Stomach (tissue), 9 donors: Measurements from ENCODE around the gene PIGL. TPM values are rescaled to one million over a fixed set of nuclear protein-coding genes. Genes with fewer than 3 reads are reported as not detected.

Experiments used
- DNase-seq, 2 donors: peaks; one replicate each; pipeline versions ENCODE4 v3.0.0 to v3.0.0-alpha.2; 2013 to 2019
- H3K27ac ChIP-seq, 5 donors: fragments of 200-600 bp in 4 of 5; sonication (generic) in 4 of 5; one replicate each; pipeline ENCODE4 v1.5.1; 2013 to 2019; ENCODE audit warnings: mild to moderate bottlenecking in 1 of 5, moderate library complexity in 1 of 5
- H3K27me3 ChIP-seq, 3 donors: fragments of 200-600 bp; sonication (generic); one replicate each; pipeline ENCODE4 v1.5.1; 2017 to 2019; ENCODE audit warnings: mixed run types in 1 of 3
- H3K36me3 ChIP-seq, 4 donors: fragments of 200-600 bp; sonication (generic); 1 replicate in 3 of 4; 2 replicates in 1 of 4; pipeline ENCODE4 v1.5.1; 2016 to 2019
- H3K4me1 ChIP-seq, 4 donors: fragments of 200-600 bp; sonication (generic); one replicate each; pipeline ENCODE4 v1.5.1; 2016 to 2019
- H3K4me3 ChIP-seq, 4 donors: fragments of 200-600 bp; sonication (generic) in 3 of 4; one replicate each; pipeline ENCODE4 v1.5.1; 2016 to 2019; ENCODE audit warnings: mild to moderate bottlenecking in 1 of 4
- H3K9me3 ChIP-seq, 4 donors: fragments of 200-600 bp; sonication (generic); one replicate each; pipeline ENCODE4 v1.5.1; 2016 to 2019
- EP300 ChIP-seq: sonication (generic); formaldehyde crosslinking; IDR thresholded peaks from one replicate; pipeline ENCODE4 v1.6.1; 2017; ENCODE audit warnings: antibody characterized with exemption
- POLR2A ChIP-seq, 4 donors: fragments of 450-650 bp; IDR thresholded peaks; one replicate each; pipeline ENCODE4 v1.6.1; 2016; ENCODE audit warnings: antibody characterized with exemption in 4 of 4, control low read depth in 2 of 4, mild to moderate bottlenecking in 1 of 4, moderate library complexity in 1 of 4
- POLR2AphosphoS5 ChIP-seq, 3 donors: sonication (generic); formaldehyde crosslinking; IDR thresholded peaks; one replicate each; pipeline ENCODE4 v1.6.1; 2016; ENCODE audit warnings: antibody characterized with exemption in 3 of 3
- WGBS, 5 donors: extraction: QIAGEN DNeasy Blood & Tissue Kit in 3 of 5; methylation state at CpG; one replicate each; pipeline versions ENCODE4 v1.1.5 to v1.1.7; 2013 to 2018; 5-methylcytosine and 5-hydroxymethylcytosine counted together
- intact Hi-C: fragments of 100-400 bp; cut with DNase I; formaldehyde crosslinking; loops from one replicate; pipeline ENCODE4 v1.15.1; 2023; ENCODE audit warnings: low total_unique reads
- polyA plus RNA-seq, 3 donors: library from polyadenylated mRNA; stranded (reverse); fragments of 200-250 nt; gene quantifications; one replicate each; pipeline ENCODE4 v1.2.3, GENCODE V29; 2013
- total RNA-seq, 5 donors: library from RNA; depleted of rRNA; stranded (reverse); fragments of >200 nt; gene quantifications; one replicate each; pipeline versions ENCODE4 v1.1.0 to v1.2.3, GENCODE V29; 2014 to 2016
- TF ChIP-seq, protein P1 (sequence below), 7 experiments: fragments of 450-650 bp in 4 of 7; fragments of 200-600 bp in 3 of 7; sonication (generic) in 3 of 7; IDR thresholded peaks; one replicate each; pipeline ENCODE4 v1.5.1; 2016 to 2019; ENCODE audit warnings: antibody characterized with exemption in 7 of 7, control low read depth in 2 of 7, mild to moderate bottlenecking in 1 of 7
- donor health status: healthy with polysubstance abuse.
- donor health status: Bipolar disorder and iron deficiency.
- donor health status: healthy.

PIGL gene
- total and polyA plus RNA-seq, 8 donors = 5.8 to 72.3 (median 35.3) TPM

- 75 to 92% (median 91%) methylated on average over 7 of the region's 7 CpGs for WGBS, 5 donors
- Histone ChIP-seq H3K36me3 (peaks cover 0 to 4% (median 0%) of the 10 kb centered on the region in 4 donors), H3K27ac (no peak overlapping the region), H3K4me3 (no peak overlapping the region), H3K27me3 (no peaks in the 10 kb centered on the region), H3K9me3 (no peaks in the 10 kb centered on the region), H3K4me1 (peaks cover 0 to 4% (median 2%) of the 10 kb centered on the region in 4 donors)
- intact Hi-C loops = no loop called here
- DNase-seq = no peak
- TF ChIP-seq, protein P1, sequence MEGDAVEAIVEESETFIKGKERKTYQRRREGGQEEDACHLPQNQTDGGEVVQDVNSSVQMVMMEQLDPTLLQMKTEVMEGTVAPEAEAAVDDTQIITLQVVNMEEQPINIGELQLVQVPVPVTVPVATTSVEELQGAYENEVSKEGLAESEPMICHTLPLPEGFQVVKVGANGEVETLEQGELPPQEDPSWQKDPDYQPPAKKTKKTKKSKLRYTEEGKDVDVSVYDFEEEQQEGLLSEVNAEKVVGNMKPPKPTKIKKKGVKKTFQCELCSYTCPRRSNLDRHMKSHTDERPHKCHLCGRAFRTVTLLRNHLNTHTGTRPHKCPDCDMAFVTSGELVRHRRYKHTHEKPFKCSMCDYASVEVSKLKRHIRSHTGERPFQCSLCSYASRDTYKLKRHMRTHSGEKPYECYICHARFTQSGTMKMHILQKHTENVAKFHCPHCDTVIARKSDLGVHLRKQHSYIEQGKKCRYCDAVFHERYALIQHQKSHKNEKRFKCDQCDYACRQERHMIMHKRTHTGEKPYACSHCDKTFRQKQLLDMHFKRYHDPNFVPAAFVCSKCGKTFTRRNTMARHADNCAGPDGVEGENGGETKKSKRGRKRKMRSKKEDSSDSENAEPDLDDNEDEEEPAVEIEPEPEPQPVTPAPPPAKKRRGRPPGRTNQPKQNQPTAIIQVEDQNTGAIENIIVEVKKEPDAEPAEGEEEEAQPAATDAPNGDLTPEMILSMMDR (IDR thresholded peaks at IDR 0.05) = no peak
- TF ChIP-seq EP300 = no peak
These were observed 30.6 kb downstream of the PIGL start for GRCh38 chr17:16247586-16247984.

DNA sequence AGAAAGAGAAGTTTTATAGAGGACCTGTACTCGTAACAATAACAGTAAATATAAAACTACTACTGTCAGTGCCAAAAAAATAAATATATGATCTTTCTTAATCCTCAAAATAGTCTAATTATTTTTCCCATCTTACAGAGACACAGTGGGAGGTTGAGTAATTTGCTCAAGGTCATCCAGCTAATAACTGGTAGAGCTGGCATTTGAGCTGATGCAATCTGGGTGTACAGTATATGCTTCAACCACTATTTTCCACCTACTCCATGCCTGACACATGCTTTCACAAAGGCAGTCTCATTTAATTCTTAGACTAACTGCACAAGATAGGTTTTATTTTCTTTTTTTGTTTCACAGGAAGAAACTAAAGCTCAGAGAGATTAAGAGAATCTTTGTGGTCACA is 33.6 kb downstream of the PIGL start:
- peaks cover 0 to 29% (median 21%) of the 10 kb centered on the region in 4 donors for H3K4me1 ChIP-seq
- WGBS, 5 donors = 68 to 97% (median 88%) methylated on average over 1 of the region's 1 CpG
- H3K9me3 ChIP-seq = no peaks in the 10 kb centered on the region
- H3K4me3 ChIP-seq = no peak overlapping the region
- intact Hi-C loops = no loop called here
- TF ChIP-seq POLR2AphosphoS5 (IDR thresholded peaks at IDR 0.05) (no peak), EP300 (no peak), POLR2A (IDR thresholded peaks at IDR 0.05) (no peak)
- TF ChIP-seq, protein P1 (IDR thresholded peaks at IDR 0.05) = no peak
- peaks cover 0 to 4% (median 0%) of the 10 kb centered on the region in 4 donors for H3K36me3 ChIP-seq
- DNase-seq = no peak
- peak overlapping the region in 1 of 5 donors; percentile 32 for H3K27ac ChIP-seq
- no peaks in the 10 kb centered on the region for H3K27me3 ChIP-seq

GRCh38 chr17:16251043-16251442 is 34.0 kb downstream of the PIGL start:
- intact Hi-C loops = no loop called here
- no peak for DNase-seq
- TF ChIP-seq POLR2A (IDR thresholded peaks at IDR 0.05) (no peak), POLR2AphosphoS5 (IDR thresholded peaks at IDR 0.05) (no peak), EP300 (no peak)
- TF ChIP-seq, protein P1 (IDR thresholded peaks at IDR 0.05) = no peak
- peaks cover 0 to 4% (median 0%) of the 10 kb centered on the region in 4 donors for H3K36me3 ChIP-seq
- H3K4me1 ChIP-seq = peaks cover 2 to 33% (median 23%) of the 10 kb centered on the region in 4 donors
- H3K27ac ChIP-seq = peak overlapping the region in 1 of 5 donors; percentile 32
- 90 to 94% (median 93%) methylated on average over 6 of the region's 6 CpGs for WGBS, 5 donors
- no peaks in the 10 kb centered on the region for H3K27me3 ChIP-seq
- no peak overlapping the region for H3K4me3 ChIP-seq
- no peaks in the 10 kb centered on the region for H3K9me3 ChIP-seq

GRCh38 chr17:16251556-16251955 is 34.5 kb downstream of the PIGL start:
- Histone ChIP-seq H3K4me3 (no peak overlapping the region), H3K36me3 (peaks cover 0 to 4% (median 0%) of the 10 kb centered on the region in 4 donors), H3K9me3 (no peaks in the 10 kb centered on the region), H3K27me3 (no peaks in the 10 kb centered on the region), H3K27ac (no peak overlapping the region), H3K4me1 (peaks cover 7 to 39% (median 26%) of the 10 kb centered on the region in 4 donors)
- TF ChIP-seq POLR2A (IDR thresholded peaks at IDR 0.05) (no peak), EP300 (no peak), POLR2AphosphoS5 (IDR thresholded peaks at IDR 0.05) (no peak)
- TF ChIP-seq, protein P1 (IDR thresholded peaks at IDR 0.05) = no peak
- DNase-seq = no peak
- intact Hi-C loops = no loop called here
- 71 to 88% (median 79%) methylated on average over 1 of the region's 1 CpG for WGBS, 5 donors
